Stimulated activated effector memory CD8-positive, alpha-beta T cell treated with anti-CD3 and anti-CD28 coated beads, Interleukin-12 subunit alpha, Interleukin-12 subunit beta, amount 100 ng/mL, for 72 hours (primary cell): Measurements from ENCODE around the gene CEACAM8.
A peak's percentile ranks its signal among the peaks of the same experiment; 100 is the strongest.

Source experiments
- ATAC-seq: fragments of 150-1000 bp; cut with Tn5 transposase; 2 replicates; pipeline ENCODE4 v1.10.0; 2021
- DNase-seq, 2 donors: peaks; one replicate each; pipeline ENCODE4 v3.0.0; 2021 to 2022; ENCODE audit warnings: low spot score in 2 of 2
- H3K27ac Mint-ChIP-seq: one replicate; pipeline ENCODE4 v1.8.0; 2022; ENCODE audit warnings: mild to moderate bottlenecking, mixed read lengths
- H3K36me3 Mint-ChIP-seq: one replicate; pipeline ENCODE4 v1.8.0; 2022; ENCODE audit warnings: mild to moderate bottlenecking, mixed read lengths
- H3K4me1 Mint-ChIP-seq: one replicate; pipeline ENCODE4 v1.8.0; 2022; ENCODE audit warnings: mixed read lengths
- H3K4me3 Mint-ChIP-seq: one replicate; pipeline ENCODE4 v1.8.0; 2022; ENCODE audit warnings: mild to moderate bottlenecking, mixed read lengths
- H3K9me3 Mint-ChIP-seq: one replicate; pipeline ENCODE4 v1.8.0; 2022; ENCODE audit warnings: mixed read lengths

Gene CEACAM8

DNA sequence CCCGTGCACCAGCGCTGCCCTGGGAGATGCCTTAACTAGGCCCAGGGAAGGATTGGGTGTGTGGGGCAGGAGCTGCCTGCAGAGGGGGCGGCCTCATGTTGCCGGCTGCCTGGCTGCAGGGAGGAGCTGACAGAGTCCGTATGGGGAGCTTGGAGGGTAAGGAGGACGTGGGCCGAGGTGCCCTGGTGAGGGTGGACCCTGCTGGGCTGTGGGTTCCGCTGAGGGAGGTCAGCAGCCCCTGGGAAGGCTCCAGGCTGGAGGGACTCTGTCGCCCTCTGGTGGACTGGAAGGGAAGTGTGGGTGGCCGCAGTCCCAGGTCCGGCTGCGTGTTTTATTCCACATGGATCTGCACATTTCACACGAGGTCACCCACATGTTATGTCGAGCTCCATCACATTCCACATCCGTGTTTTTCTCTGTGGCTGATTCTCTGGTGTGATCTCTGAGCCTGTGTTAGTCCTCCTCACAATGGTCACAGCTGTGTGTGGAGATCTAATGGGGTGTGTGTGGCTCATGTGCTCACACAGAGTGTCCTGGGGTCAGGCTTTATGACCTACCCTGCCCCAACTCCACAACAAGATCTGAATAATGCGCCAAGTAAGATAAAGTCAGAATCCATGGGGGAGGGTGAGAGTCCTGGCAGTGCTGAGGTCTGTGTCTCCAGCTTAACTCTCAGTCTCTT is 1.8 kb upstream of the CEACAM8 start:
- Mint-ChIP-seq H3K36me3 (no peaks in the 10 kb centered on the region), H3K4me3 (no peak overlapping the region), H3K4me1 (peaks cover 10% of the 10 kb centered on the region), H3K27ac (no peak overlapping the region), H3K9me3 (no peaks in the 10 kb centered on the region)
- DNase-seq (peak; percentile 42 to 73), ATAC-seq (peak; percentile 38)

DNA sequence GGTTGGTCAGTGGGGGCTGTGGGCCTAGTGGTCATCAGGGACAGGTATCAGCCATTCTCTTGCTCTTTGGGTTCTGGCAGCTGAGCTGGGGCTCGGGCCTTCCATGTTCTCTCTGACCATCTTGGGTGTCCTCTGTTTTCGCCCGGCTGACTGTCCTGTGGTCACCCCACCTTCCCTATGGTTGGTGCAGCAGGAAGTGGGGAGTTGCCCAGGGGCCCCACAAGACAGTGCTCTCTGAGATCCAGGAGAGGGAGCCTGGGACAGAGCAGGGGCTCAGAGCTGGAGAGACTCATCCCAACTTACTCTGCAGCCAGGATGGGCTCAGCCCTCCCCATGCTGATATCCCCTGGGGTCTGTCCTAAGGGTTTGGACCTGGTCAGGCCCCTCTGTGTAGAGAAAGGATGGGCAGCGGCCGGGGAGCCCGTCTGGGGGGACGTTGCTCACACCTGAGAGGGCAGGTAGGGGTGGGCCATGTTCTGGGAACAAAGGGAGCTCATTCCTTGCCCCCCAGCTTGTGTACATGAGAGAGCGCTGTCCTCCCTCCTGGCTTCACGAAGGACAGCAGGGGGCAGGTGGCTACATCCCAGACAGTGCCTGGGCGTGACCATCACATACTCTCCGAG is 937 bp upstream of the CEACAM8 start:
- Mint-ChIP-seq H3K36me3 (no peaks in the 10 kb centered on the region), H3K27ac (no peak overlapping the region), H3K4me1 (peaks cover 10% of the 10 kb centered on the region), H3K9me3 (no peaks in the 10 kb centered on the region), H3K4me3 (no peak overlapping the region)
- DNase-seq (no peak), ATAC-seq (no peak)

DNA sequence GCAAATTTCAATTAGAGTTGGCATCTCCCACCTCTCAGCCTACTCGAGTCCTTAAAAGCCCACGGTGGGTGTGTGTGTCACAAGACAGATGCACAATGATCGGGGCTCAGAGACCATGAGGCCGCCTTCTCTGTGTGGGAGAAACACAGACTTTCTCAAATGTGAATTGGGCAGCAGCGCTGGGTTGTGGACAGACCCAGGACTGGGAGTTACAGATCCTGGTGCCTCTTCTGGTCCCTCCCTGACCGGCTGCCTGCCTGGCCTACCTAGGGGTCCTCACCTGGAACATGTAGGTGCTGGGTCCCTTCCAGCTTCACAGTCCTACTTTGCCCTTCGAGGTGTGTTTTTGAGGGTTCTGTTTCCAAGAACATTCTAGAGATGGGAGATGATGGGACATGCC is 4.9 kb downstream of the CEACAM8 start:
- Mint-ChIP-seq H3K36me3 (no peaks in the 10 kb centered on the region), H3K4me1 (no peaks in the 10 kb centered on the region), H3K4me3 (no peak overlapping the region), H3K9me3 (no peaks in the 10 kb centered on the region), H3K27ac (no peak overlapping the region)
- DNase-seq (no peak), ATAC-seq (no peak)

DNA sequence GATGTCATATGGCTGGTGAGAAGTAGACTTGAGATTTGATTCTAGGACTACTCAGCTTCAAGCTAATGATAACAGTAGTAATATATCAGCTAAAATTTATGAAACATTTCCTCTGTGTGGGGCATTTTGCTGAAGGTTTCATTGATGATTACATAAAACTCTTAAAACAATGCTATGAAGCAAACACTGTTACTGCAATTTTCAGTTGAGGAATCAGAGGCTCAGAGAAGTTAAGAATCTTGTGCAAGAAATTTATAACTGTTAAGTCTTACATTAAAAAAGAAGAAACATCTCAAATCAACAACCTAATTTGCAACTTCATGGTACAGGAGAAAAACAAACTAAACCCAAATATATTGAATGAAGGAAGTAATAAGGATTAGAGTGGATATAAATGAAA is 10.3 kb downstream of the CEACAM8 start:
- Mint-ChIP-seq H3K4me3 (no peak overlapping the region), H3K27ac (no peak overlapping the region), H3K4me1 (no peaks in the 10 kb centered on the region), H3K36me3 (no peaks in the 10 kb centered on the region), H3K9me3 (no peaks in the 10 kb centered on the region)
- DNase-seq (no peak), ATAC-seq (no peak)

DNA sequence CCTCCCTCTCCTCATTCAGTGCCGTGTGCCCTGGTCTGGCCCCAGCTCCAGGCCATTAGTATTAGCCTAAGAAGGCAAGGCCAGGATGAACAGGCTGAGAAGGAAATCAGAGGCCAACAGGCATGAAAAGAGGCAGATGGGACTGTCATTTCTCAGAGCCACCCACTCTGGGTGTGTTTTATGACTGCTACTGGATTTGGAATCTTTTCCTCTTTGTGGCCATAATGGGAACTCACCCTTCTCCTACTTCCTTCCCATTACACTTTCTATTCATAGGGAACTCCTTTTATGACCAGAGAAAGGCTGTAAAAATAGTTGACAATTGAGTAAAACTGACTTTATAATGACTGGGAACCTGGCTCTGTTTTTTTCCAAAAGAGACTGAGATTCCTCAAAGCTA is 17.7 kb downstream of the CEACAM8 start:
- Mint-ChIP-seq H3K27ac (no peak overlapping the region), H3K4me1 (no peaks in the 10 kb centered on the region), H3K9me3 (no peaks in the 10 kb centered on the region), H3K36me3 (no peaks in the 10 kb centered on the region), H3K4me3 (no peak overlapping the region)
- no peak for DNase-seq
- no peak for ATAC-seq

DNA sequence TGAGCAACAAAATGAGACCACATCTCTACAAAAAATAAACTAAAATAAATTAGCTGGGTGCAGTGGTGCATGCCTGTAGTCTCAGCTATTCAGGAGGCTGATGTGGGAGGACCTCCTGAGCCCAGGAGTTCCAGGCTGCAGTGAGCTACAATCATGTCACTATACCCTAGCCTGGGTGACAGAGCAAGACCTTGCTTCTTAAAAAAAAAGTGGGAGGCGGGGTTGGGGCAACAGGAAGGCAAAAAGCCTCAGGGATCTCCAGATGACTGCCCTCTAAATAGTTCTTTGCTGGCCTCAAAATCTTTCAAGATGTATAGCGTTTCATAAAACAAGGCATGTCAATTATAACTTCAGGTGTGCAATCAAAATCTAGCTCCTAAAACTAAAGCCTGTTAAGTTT is 18.5 kb downstream of the CEACAM8 start:
- Mint-ChIP-seq H3K27ac (no peak overlapping the region), H3K9me3 (no peaks in the 10 kb centered on the region), H3K4me1 (no peaks in the 10 kb centered on the region), H3K36me3 (no peaks in the 10 kb centered on the region), H3K4me3 (no peak overlapping the region)
- ATAC-seq: no peak
- DNase-seq: no peak

DNA sequence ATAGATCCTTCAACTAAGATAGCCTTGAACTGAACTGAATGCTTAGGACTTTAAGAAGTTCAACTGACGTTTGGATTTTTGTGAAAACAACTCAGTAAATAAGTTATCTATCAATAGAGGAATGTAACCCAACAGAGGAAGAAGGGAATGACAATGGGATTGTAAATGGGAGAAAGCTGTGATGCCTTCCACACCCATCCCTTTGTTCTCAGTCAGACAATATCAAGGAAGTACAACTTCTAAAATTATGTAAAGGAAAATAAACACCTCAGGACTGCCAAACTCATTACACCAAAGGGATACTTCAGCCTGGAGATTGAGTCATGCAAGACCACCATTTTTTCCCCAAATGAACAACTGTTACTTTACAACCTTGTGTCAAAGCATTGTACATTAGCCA is 21.1 kb downstream of the CEACAM8 start:
- Mint-ChIP-seq H3K4me3 (no peak overlapping the region), H3K9me3 (no peaks in the 10 kb centered on the region), H3K27ac (no peak overlapping the region), H3K36me3 (no peaks in the 10 kb centered on the region), H3K4me1 (no peaks in the 10 kb centered on the region)
- ATAC-seq (no peak), DNase-seq (no peak)

DNA sequence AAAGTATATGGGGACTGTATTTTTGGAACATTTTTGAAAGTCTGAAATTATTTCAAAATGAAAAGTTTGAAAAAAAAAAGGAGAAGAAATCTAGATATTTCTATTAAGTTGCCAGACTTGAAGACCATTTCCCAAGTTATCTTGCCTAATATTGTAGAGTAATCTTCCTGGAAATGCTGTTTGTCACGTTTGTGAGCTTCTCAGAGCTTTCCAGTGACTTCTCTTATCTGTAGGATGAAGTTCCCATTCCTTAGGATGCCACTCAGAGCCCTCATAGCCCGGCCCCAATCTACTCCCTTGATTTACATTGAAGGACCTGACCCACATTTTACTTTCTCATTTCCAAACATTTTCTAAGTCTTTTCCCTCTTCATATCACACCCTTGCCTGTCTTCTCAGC is 23.6 kb downstream of the CEACAM8 start:
- DNase-seq (no peak), ATAC-seq (no peak)
- H3K27ac Mint-ChIP-seq: no peak overlapping the region
- no peak overlapping the region for H3K4me3 Mint-ChIP-seq
- H3K4me1 Mint-ChIP-seq: no peaks in the 10 kb centered on the region
- no peaks in the 10 kb centered on the region for H3K9me3 Mint-ChIP-seq
- H3K36me3 Mint-ChIP-seq: no peaks in the 10 kb centered on the region

DNA sequence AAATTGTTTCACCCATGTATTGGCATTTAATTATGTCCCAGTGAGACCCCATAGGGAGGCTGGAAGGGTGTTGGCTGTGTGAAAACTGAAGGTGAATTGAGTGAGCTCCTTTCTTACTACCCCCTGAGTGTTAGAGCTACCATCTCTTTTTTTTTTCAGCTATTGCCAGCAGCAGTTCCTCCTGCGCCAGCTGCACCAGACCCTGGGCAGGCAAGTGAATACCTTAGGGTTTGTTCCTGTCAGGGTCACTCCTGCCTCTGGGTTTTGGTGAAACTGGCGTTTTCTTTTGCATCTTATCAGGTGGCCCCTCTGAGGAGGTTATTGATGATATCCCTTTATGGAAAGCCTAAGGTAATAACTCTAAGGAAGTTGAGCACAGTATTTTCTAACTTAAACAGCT is 25.5 kb downstream of the CEACAM8 start:
- ATAC-seq: no peak
- no peak for DNase-seq
- Mint-ChIP-seq H3K9me3 (no peaks in the 10 kb centered on the region), H3K27ac (no peak overlapping the region), H3K36me3 (no peaks in the 10 kb centered on the region), H3K4me3 (no peak overlapping the region), H3K4me1 (no peaks in the 10 kb centered on the region)

DNA sequence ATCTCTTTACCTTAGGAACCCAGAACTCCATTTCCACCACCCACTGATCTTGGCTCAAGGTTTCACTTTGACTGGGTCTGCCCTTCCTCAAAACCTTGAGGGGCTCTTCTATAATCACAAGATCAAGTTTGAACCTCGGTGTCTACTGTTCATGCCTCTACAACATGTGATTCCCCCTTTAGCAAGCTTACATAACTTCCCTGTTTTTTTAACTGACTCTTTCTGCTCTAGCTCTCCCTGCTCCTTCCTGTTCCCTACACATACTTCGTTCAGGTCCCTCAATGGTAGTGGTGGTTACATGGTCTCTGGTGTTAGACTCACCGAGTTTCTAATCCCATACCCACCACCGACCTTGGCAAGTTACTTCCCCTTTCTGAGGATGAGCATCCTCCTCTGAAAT is 26.7 kb downstream of the CEACAM8 start:
- Mint-ChIP-seq H3K4me1 (peaks cover 6% of the 10 kb centered on the region), H3K36me3 (no peaks in the 10 kb centered on the region), H3K9me3 (no peaks in the 10 kb centered on the region), H3K4me3 (no peak overlapping the region), H3K27ac (no peak overlapping the region)
- ATAC-seq (no peak), DNase-seq (no peak)

DNA sequence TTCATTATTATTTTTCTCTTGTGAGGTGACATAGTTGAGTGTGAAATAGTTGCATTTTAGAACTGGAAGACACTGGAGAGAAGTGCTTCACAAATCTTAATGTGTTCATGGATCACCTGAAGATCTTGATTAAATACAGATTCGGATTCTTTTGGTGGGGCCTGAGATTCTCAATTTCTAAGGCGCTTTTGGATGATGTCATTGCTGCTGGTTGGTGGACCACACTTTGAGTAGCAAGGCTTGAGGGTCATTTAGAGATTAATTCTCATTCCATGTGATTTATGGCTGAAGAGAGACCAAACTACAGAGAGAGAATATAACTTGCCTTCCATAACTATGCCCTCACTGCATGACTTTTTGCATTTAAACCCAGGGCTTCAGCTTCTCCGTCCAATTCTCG is 27.2 kb downstream of the CEACAM8 start:
- Mint-ChIP-seq H3K4me3 (no peak overlapping the region), H3K9me3 (no peaks in the 10 kb centered on the region), H3K27ac (no peak overlapping the region), H3K36me3 (no peaks in the 10 kb centered on the region), H3K4me1 (peaks cover 6% of the 10 kb centered on the region)
- DNase-seq (no peak), ATAC-seq (no peak)

DNA sequence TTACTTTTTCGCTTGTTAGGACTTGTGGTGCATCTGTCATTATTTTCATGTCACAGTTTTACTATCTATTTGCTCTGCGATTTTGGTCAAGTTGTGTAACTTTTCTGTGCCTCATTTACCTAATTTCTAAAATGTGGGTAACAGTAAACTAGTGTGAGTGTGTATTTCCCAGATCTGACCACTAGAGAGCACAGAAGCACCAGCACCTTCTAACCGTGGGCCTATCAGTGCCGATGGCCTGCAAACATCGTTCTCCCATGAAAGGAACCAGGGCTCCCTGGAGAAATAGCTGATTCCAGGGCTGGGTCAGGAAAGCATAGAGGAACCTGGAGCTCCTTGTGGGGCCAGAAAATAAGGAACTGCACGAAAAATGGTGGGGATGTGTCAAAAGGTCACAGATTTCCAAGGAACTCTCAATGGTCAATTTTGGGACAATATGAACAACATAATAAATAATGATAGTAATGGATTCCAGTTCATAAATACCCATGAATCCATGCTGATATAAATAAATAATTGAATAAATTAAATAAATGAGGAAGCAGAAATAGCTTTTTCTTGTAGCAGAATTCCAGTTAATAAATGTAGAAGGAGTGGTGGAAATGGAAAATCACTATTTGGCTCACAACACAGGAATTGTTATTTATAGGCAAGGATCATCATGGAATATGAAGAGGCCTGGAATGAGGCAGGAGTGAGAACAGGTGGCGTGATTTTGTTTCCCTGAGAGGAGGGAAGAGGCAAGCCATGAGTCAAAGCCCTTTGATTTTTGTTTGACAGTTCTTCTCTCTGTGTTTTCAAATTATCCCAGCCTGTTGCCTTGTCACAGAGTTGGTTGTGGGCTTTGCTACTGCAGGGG is 31.1 kb downstream of the CEACAM8 start:
- H3K27ac Mint-ChIP-seq: no peak overlapping the region
- DNase-seq: no peak
- no peaks in the 10 kb centered on the region for H3K9me3 Mint-ChIP-seq
- H3K4me3 Mint-ChIP-seq: no peak overlapping the region
- peaks cover 6% of the 10 kb centered on the region for H3K4me1 Mint-ChIP-seq
- peak; percentile 73 for ATAC-seq
- H3K36me3 Mint-ChIP-seq: no peaks in the 10 kb centered on the region

DNA sequence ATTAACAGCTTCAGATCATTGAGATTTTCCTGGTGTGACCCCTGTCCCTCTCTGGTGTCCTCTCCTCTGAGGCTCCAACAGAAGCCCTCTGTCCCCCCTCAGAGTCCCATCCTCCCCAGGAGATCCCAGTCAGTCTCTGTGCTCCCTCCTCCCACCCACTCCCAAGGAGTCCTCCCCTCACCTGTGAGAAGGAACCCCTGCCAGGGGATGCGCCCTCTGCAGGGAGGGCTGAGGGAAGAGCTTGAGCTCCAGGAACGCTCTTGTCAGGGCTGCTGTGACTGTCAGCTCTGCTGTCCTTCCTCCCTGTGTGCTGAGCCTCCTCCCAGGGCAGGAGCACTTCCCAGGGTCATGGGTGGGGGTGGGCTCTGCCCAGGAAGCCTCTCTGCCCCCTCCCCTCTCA is 33.2 kb downstream of the CEACAM8 start:
- no peaks in the 10 kb centered on the region for H3K36me3 Mint-ChIP-seq
- H3K27ac Mint-ChIP-seq: no peak overlapping the region
- H3K4me3 Mint-ChIP-seq: no peak overlapping the region

DNA sequence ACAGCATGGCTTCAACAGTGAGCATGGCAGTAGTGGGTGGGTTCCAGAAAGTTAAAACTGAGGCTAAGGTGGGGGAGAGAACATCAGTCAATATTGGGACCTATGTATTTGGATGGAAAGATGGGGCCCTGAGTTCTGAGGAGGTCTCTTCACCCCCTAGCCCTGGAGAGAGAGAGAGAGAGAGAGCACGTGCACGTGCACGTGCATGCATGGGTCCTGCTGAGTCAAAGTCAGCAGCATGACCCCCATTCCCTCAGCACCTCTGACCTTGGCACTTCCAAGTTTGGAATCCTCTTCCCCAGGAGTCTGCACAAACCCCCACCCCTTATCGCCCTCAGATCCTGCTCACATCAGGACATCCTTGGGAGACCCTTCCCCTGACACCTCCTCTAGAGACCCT is 34.0 kb downstream of the CEACAM8 start:
- ATAC-seq (no peak), DNase-seq (no peak)
- Mint-ChIP-seq H3K9me3 (no peaks in the 10 kb centered on the region), H3K4me1 (peaks cover 6% of the 10 kb centered on the region), H3K27ac (no peak overlapping the region), H3K4me3 (no peak overlapping the region), H3K36me3 (no peaks in the 10 kb centered on the region)

More for the DNA sequence above, 33.2 kb downstream of the CEACAM8 start:
- ATAC-seq (no peak), DNase-seq (no peak)
- Mint-ChIP-seq H3K9me3 (no peaks in the 10 kb centered on the region), H3K4me1 (peaks cover 6% of the 10 kb centered on the region)

DNA sequence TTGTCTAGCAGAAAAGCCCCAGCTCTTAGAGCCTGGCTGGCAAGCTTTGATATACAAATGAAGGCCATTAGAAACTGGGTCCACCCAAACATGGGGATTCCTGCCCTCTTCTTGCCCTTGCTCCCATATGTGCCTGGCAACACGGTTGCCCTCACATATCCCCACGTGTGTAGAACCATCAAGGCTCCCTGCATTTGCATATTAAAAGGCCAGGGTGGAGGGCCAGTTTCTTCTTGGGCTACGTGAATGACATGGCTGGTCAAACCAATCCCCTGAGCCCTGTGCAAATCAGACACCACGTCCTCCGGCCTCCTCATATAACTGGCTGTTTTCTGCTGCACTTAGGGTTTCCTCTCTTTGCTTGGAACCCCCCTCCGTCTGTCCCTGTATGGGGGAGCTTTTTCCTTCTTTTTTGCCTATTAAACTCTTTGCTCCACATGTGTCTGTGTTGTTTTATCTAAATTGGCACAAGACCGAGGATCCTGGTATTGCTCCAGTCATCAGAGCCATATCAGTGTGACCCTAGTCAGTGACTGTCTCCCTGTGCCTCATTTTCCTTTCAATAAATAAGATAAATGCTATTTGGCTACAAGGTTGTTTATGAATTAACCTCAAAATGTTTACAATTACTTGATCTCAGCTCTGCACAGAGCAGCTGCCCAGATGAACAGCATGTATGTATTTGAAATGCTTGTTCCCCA is 36.1 kb downstream of the CEACAM8 start:
- Mint-ChIP-seq H3K27ac (no peak overlapping the region), H3K4me1 (peaks cover 5% of the 10 kb centered on the region), H3K4me3 (no peak overlapping the region), H3K36me3 (no peaks in the 10 kb centered on the region), H3K9me3 (no peaks in the 10 kb centered on the region)
- ATAC-seq (no peak), DNase-seq (no peak)
